Endothelial cell of umbilical vein (primary cell): ENCODE results near the gene SPEF2. TPM values are rescaled to one million over a fixed set of nuclear protein-coding genes. Genes with fewer than 3 reads are reported as not detected.

Experiments
- BruUV-seq: library from RNA; stranded (reverse); fragments of 400-500 nt; replicated peaks from 2 replicates; lab custom pipeline; 2021; lab: Mats Ljungman, UMichigan
- CTCF ChIA-PET: fragments of 300-600, 350-600 bp; sonication (Branson Sonifier 250); formaldehyde crosslinking; loops from one replicate; lab custom pipeline; 2021; ENCODE audit warnings: antibody characterized with exemption, inconsistent platforms; lab: Charles Lee
- POLR2A ChIA-PET: fragments of 300-600, 350-600 bp; sonication (Branson Sonifier 250); formaldehyde crosslinking; loops from one replicate; lab custom pipeline; 2021; ENCODE audit warnings: antibody characterized with exemption, inconsistent platforms; lab: Charles Lee
- DNase-seq: peaks from one replicate; pipeline ENCODE4 v3.0.0-alpha.2; 2011; ENCODE audit warnings: low read depth, low spot score
- FAIRE-seq: peaks from 2 replicates; lab custom pipeline; 2011; peaks lifted over from hg19 to GRCh38; lab: Jason Lieb, UNC
- H2AFZ ChIP-seq: 2 replicates; pipeline ENCODE4 v1.6.0; 2012; ENCODE audit warnings: low read depth, low read length, control low read depth, inconsistent platforms
- H3K27ac ChIP-seq: 2 replicates; pipeline ENCODE4 v1.5.1; 2011; ENCODE audit warnings: low read depth, mild to moderate bottlenecking, control low read depth, low read length, moderate library complexity; ENCODE audit not compliant: insufficient read depth
- H3K27me3 ChIP-seq, 2 experiments: 2 replicates each; pipeline versions ENCODE4 v1.6.0 to v1.6.1; 2011; ENCODE audit warnings: low read length in 2 of 2, mixed read lengths in 1 of 2; ENCODE audit not compliant: control insufficient read depth in 2 of 2, insufficient read depth in 2 of 2
- H3K36me3 ChIP-seq, 2 experiments: 2 replicates in 1 of 2; 3 replicates in 1 of 2; pipeline ENCODE4 v1.5.1; 2011; ENCODE audit warnings: low read length in 2 of 2, mild to moderate bottlenecking in 1 of 2, moderate library complexity in 1 of 2; ENCODE audit not compliant: control insufficient read depth in 2 of 2, insufficient read depth in 2 of 2; ENCODE audit errors: extremely low read depth in 1 of 2
- H3K4me1 ChIP-seq: 3 replicates; pipeline ENCODE4 v1.5.1; 2011; ENCODE audit warnings: mild to moderate bottlenecking, low read length; ENCODE audit not compliant: control insufficient read depth, insufficient read depth; ENCODE audit errors: extremely low read depth
- H3K4me2 ChIP-seq: 2 replicates; pipeline ENCODE4 v1.6.1; 2011; ENCODE audit warnings: low read length, control low read depth, mixed read lengths; ENCODE audit not compliant: insufficient read depth
- H3K4me3 ChIP-seq, 3 experiments: fragments of 200-600 bp in 1 of 3; sonication (generic), shearing (Covaris generic) in 1 of 3; replicated peaks in 1 of 3; 2 replicates each; pipeline ENCODE4 v1.5.1; 2011 to 2016; ENCODE audit warnings: control low read depth in 3 of 3, low read length in 3 of 3, mild to moderate bottlenecking in 2 of 3, inconsistent platforms in 1 of 3, low read depth in 1 of 3, moderate library complexity in 1 of 3; ENCODE audit not compliant: insufficient read depth in 1 of 3
- H3K79me2 ChIP-seq: 2 replicates; pipeline ENCODE4 v1.6.0; 2012; ENCODE audit warnings: low read length, inconsistent platforms; ENCODE audit not compliant: control insufficient read depth, insufficient read depth
- H3K9ac ChIP-seq: replicated peaks from 2 replicates; pipeline ENCODE3; 2011; ENCODE audit warnings: low read length, control low read depth; ENCODE audit not compliant: insufficient read depth; ENCODE audit errors: extremely low read depth
- H3K9me1 ChIP-seq: replicated peaks from 3 replicates; pipeline ENCODE4 v1.6.0; 2011; ENCODE audit warnings: mild to moderate bottlenecking, low read length; ENCODE audit not compliant: control insufficient read depth, insufficient read depth; ENCODE audit errors: extremely low read depth
- H3K9me3 ChIP-seq: replicated peaks from 2 replicates; pipeline ENCODE4 v1.5.1; 2012; ENCODE audit warnings: low read length, inconsistent platforms; ENCODE audit not compliant: control insufficient read depth, insufficient read depth
- H4K20me1 ChIP-seq: replicated peaks from 2 replicates; pipeline ENCODE3; 2011; ENCODE audit warnings: mild to moderate bottlenecking, low read length; ENCODE audit not compliant: control insufficient read depth, insufficient read depth; ENCODE audit errors: extremely low read depth
- EZH2 ChIP-seq: IDR thresholded peaks from 2 replicates; pipeline ENCODE4 v1.6.1; 2012; ENCODE audit warnings: borderline replicate concordance, low read depth, mild to moderate bottlenecking, moderate library complexity, low read length, inconsistent platforms; ENCODE audit not compliant: severe bottlenecking
- FOS ChIP-seq: IDR thresholded peaks from 2 replicates; pipeline ENCODE4 v1.6.1; 2011; ENCODE audit warnings: mild to moderate bottlenecking, low read length, moderate library complexity, borderline replicate concordance; ENCODE audit not compliant: insufficient read depth
- GATA2 ChIP-seq: IDR thresholded peaks from 2 replicates; pipeline ENCODE4 v1.7.0; 2011; ENCODE audit warnings: low read depth, mild to moderate bottlenecking, moderate library complexity, mixed read lengths, low read length; ENCODE audit not compliant: insufficient read length, insufficient read depth
- JUN ChIP-seq: IDR thresholded peaks from 2 replicates; pipeline ENCODE4 v1.6.1; 2011; ENCODE audit warnings: borderline replicate concordance, low read depth; ENCODE audit not compliant: insufficient read length, insufficient read depth
- MAX ChIP-seq: IDR thresholded peaks from 2 replicates; pipeline ENCODE4 v1.6.1; 2011; ENCODE audit not compliant: insufficient read depth, insufficient read length
- MYC ChIP-seq: IDR thresholded peaks from one replicate; pipeline ENCODE4 v1.6.1; 2011; ENCODE audit warnings: mild to moderate bottlenecking, low read depth, low read length
- POLR2A ChIP-seq: IDR thresholded peaks from 2 replicates; pipeline ENCODE4 v1.6.1; 2012; ENCODE audit warnings: low read depth, mild to moderate bottlenecking, control low read depth, low read length
- POLR2AphosphoS5 ChIP-seq: IDR thresholded peaks from 2 replicates; pipeline ENCODE4 v1.6.1; 2012; ENCODE audit warnings: low read depth, mild to moderate bottlenecking, control low read depth, low read length, moderate library complexity; ENCODE audit not compliant: insufficient read depth
- dilution Hi-C: fragments of 300-500 bp; cut with MboI; formaldehyde crosslinking; loops from one replicate; pipeline ENCODE4 v1.15.0; 2019; ENCODE audit warnings: low sequenced_read_pairs; ENCODE audit not compliant: extremely low pct_ligation_motif_present
- intact Hi-C: fragments of 100-400 bp; cut with micrococcal nuclease; formaldehyde crosslinking; loops from one replicate; pipeline ENCODE4 v1.10.0; 2022
- polyA plus RNA-seq, 4 experiments: library from polyadenylated mRNA; depleted of rRNA in 3 of 4; stranded (reverse) in 3 of 4; unstranded in 1 of 4; fragments of >200 nt; gene quantifications; 2 replicates each; pipeline versions ENCODE4 v1.2.1 to v1.2.3, GENCODE V29; 2011 to 2012; ENCODE audit warnings: missing spikeins in 1 of 4
- total RNA-seq: library from RNA; stranded (reverse); gene quantifications from 2 replicates; pipeline ENCODE4 v1.2.3, GENCODE V29; 2021
- TF ChIP-seq, protein P1 (sequence below), 2 donors: IDR thresholded peaks; 1 replicate in 1 of 2; 2 replicates in 1 of 2; pipeline ENCODE4 v1.5.1; 2011; ENCODE audit warnings: low read length in 2 of 2, mild to moderate bottlenecking in 2 of 2, moderate library complexity in 2 of 2, control low read depth in 1 of 2, inconsistent platforms in 1 of 2, low read depth in 1 of 2; ENCODE audit not compliant: insufficient read depth in 1 of 2; ENCODE audit errors: extremely low read depth in 1 of 2

SPEF2 gene
- total and polyA plus RNA-seq, 2 donors (not counting 3 experiments of a cell fraction or from before 2014, with no cell fraction given): 0.28 to 0.73 TPM

DNA sequence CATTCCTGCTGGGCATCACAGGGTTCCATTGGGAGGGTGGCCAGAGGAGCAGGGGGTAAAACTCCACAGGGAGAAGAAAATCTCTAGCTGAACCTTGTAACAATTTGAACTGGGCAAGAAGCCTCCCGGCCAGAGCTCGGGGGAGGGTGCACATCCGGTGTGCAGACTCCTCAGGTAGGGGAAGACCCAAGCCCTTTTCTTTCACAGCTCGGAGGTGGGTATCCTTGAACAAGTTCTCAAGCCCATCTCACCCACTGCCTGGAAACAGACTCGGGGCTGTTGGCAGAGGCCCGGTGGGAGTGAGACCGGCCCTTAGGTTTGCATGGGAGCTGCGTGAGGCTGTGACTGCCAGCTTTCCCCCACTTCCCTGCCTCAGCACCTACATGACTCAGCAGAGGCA lies 127.5 kb downstream of the SPEF2 start:
- no TSS peak for BruUV-seq
- dilution Hi-C loops: no loop called here

More for the DNA sequence above, 127.5 kb downstream of the SPEF2 start:
- Histone ChIP-seq H3K4me3 (no peak overlapping the region), H3K27ac (no peak overlapping the region), H3K27me3 (no peaks in the 10 kb centered on the region), H3K4me1 (no peaks in the 10 kb centered on the region), H3K4me2 (no peak overlapping the region), H3K9ac (no peak overlapping the region), H3K79me2 (no peaks in the 10 kb centered on the region), H3K36me3 (no peaks in the 10 kb centered on the region), H2AFZ (no peak overlapping the region), H4K20me1 (no peaks in the 10 kb centered on the region), H3K9me1 (no peaks in the 10 kb centered on the region), H3K9me3 (no peaks in the 10 kb centered on the region)
- intact Hi-C loops: no loop called here
- CTCF ChIA-PET: no interaction called here
- TF ChIP-seq MYC: no peak
- TF ChIP-seq POLR2AphosphoS5: no peak
- TF ChIP-seq MAX: no peak
- TF ChIP-seq, protein P1, sequence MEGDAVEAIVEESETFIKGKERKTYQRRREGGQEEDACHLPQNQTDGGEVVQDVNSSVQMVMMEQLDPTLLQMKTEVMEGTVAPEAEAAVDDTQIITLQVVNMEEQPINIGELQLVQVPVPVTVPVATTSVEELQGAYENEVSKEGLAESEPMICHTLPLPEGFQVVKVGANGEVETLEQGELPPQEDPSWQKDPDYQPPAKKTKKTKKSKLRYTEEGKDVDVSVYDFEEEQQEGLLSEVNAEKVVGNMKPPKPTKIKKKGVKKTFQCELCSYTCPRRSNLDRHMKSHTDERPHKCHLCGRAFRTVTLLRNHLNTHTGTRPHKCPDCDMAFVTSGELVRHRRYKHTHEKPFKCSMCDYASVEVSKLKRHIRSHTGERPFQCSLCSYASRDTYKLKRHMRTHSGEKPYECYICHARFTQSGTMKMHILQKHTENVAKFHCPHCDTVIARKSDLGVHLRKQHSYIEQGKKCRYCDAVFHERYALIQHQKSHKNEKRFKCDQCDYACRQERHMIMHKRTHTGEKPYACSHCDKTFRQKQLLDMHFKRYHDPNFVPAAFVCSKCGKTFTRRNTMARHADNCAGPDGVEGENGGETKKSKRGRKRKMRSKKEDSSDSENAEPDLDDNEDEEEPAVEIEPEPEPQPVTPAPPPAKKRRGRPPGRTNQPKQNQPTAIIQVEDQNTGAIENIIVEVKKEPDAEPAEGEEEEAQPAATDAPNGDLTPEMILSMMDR (IDR thresholded peaks at IDR 0.05; ENCODE audit: extremely low read depth in 1 of 2, insufficient read depth in 1 of 2, low read depth in 1 of 2, low read length in 2 of 2): no peak
- TF ChIP-seq JUN: no peak
- no peak for TF ChIP-seq FOS
- no peak for TF ChIP-seq EZH2
- TF ChIP-seq POLR2A: no peak
- TF ChIP-seq GATA2: no peak
- POLR2A ChIA-PET: no interaction called here
- DNase-seq (no peak), FAIRE-seq (no peak)
